Osteoblast (primary cell): ENCODE measurements around the gene TTLL9. TPM values are rescaled to one million over a fixed set of nuclear protein-coding genes. Genes with fewer than 3 reads are reported as not detected.

ENCODE experiments used
- DNase-seq: peaks from one replicate; pipeline ENCODE4 v3.0.0; 2011; ENCODE audit warnings: low spot score, mixed read lengths; ENCODE audit not compliant: insufficient read length; ENCODE audit errors: missing footprints
- H2AFZ ChIP-seq: 2 replicates; pipeline ENCODE4 v1.6.0; 2011; ENCODE audit warnings: mild to moderate bottlenecking, low read length
- H3K27ac ChIP-seq: 2 replicates; pipeline ENCODE4 v1.5.1; 2011; ENCODE audit warnings: mild to moderate bottlenecking, low read depth, low read length, moderate library complexity
- H3K27me3 ChIP-seq: 2 replicates; pipeline ENCODE4 v1.6.0; 2012; ENCODE audit warnings: mild to moderate bottlenecking, control low read depth, inconsistent platforms, low read length, moderate library complexity; ENCODE audit not compliant: insufficient read depth
- H3K36me3 ChIP-seq: 2 replicates; pipeline ENCODE4 v1.5.1; 2011; ENCODE audit warnings: mild to moderate bottlenecking, low read length, control low read depth, moderate library complexity; ENCODE audit not compliant: insufficient read depth
- H3K4me1 ChIP-seq: 2 replicates; pipeline ENCODE4 v1.5.1; 2011; ENCODE audit warnings: mild to moderate bottlenecking, low read length, control low read depth, moderate library complexity; ENCODE audit not compliant: insufficient read depth
- H3K4me2 ChIP-seq: 2 replicates; pipeline ENCODE4 v1.6.0; 2011; ENCODE audit warnings: mild to moderate bottlenecking, low read length; ENCODE audit not compliant: insufficient read depth
- H3K4me3 ChIP-seq: fragments of 200-600 bp; sonication (generic); 3 replicates; pipeline ENCODE4 v1.5.1; 2012; ENCODE audit warnings: mild to moderate bottlenecking, low read length, inconsistent platforms; ENCODE audit not compliant: insufficient read depth
- H3K79me2 ChIP-seq: 2 replicates; pipeline ENCODE4 v1.6.0; 2012; ENCODE audit warnings: mild to moderate bottlenecking, low read length, control low read depth, inconsistent platforms; ENCODE audit not compliant: insufficient read depth
- H3K9me3 ChIP-seq: 2 replicates; pipeline ENCODE4 v1.5.1; 2011; ENCODE audit warnings: low read depth, low read length, control low read depth
- H4K20me1 ChIP-seq: 2 replicates; pipeline ENCODE4 v1.6.0; 2012; ENCODE audit warnings: mild to moderate bottlenecking, low read length, control low read depth; ENCODE audit not compliant: insufficient read depth
- CTCF ChIP-seq: IDR thresholded peaks from 2 replicates; pipeline ENCODE4 v1.5.1; 2011; ENCODE audit warnings: mild to moderate bottlenecking, low read depth, low read length, moderate library complexity; ENCODE audit errors: extremely low read depth
- total RNA-seq: library from RNA; depleted of rRNA; stranded (reverse); fragments of >200 nt; gene quantifications from 2 replicates; pipeline ENCODE4 v1.2.3, GENCODE V29; 2012

The TTLL9 gene
- total RNA-seq, 1 donor, result 0.72 TPM

DNA sequence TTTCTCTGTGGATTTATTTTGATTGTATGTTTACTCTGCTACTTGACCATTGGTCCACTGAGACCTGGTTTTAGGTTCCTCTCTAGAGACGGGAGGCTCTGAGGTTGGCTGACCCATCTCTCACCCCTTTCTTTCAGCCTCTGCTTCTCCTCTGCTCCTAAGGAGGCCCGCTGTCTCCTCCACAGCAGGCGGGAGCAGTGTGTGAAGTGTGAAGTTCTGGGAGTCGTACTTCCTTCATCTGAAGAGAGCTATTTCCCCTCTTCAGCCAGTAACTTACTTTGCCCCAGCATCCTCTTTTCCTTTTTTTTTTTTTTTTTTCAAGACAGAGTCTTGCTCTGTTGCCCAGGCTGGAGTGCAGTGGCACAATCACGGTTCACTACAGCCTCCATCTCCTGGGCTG is 60.3 kb downstream of the TTLL9 start:
- Histone ChIP-seq H3K4me1 (no peaks in the 10 kb centered on the region), H3K36me3 (no peaks in the 10 kb centered on the region), H2AFZ (no peak overlapping the region), H3K4me2 (no peak overlapping the region), H3K79me2 (no peaks in the 10 kb centered on the region), H3K27ac (no peak overlapping the region), H3K9me3 (no peaks in the 10 kb centered on the region), H3K27me3 (peaks cover 8% of the 10 kb centered on the region), H4K20me1 (no peaks in the 10 kb centered on the region), H3K4me3 (no peak overlapping the region)
- no peak for TF ChIP-seq CTCF
- no peak for DNase-seq

DNA sequence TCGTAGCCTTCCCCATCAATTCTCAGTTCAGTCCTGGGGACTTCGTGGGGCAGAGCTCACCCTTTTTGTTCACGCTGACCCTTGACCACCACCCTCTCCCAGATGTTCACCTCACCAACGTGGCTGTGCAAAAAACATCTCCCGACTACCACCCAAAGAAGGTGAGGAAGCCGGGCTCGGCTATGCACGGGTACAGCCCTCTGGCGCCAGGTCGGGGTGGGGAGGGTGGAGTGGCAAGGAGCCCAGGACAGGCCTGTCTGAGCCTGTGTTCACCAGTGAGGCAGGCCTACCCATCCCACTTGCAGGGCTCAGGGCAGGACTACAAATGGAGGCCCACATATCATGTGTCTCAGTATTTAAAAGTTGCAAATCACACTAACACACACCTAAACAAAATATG is 63.3 kb downstream of the TTLL9 start:
- no peak overlapping the region for H3K4me2 ChIP-seq
- H2AFZ ChIP-seq, result no peak overlapping the region
- no peaks in the 10 kb centered on the region for H3K36me3 ChIP-seq
- no peak overlapping the region for H3K4me3 ChIP-seq
- H3K79me2 ChIP-seq, result no peaks in the 10 kb centered on the region
- no peak for DNase-seq
- no peaks in the 10 kb centered on the region for H3K4me1 ChIP-seq
- H4K20me1 ChIP-seq, result no peaks in the 10 kb centered on the region
- H3K9me3 ChIP-seq, result no peaks in the 10 kb centered on the region
- peaks cover 5% of the 10 kb centered on the region for H3K27me3 ChIP-seq
- no peak overlapping the region for H3K27ac ChIP-seq
- TF ChIP-seq CTCF, result no peak

GRCh38 chr20:31934491-31934890 is 64.1 kb downstream of the TTLL9 start:
- H3K27me3 ChIP-seq, result peaks cover 3% of the 10 kb centered on the region
- TF ChIP-seq CTCF, result no peak
- DNase-seq, result no peak
- H3K36me3 ChIP-seq, result no peaks in the 10 kb centered on the region
- no peak overlapping the region for H3K4me2 ChIP-seq
- no peaks in the 10 kb centered on the region for H3K9me3 ChIP-seq
- H3K27ac ChIP-seq, result no peak overlapping the region
- H3K4me3 ChIP-seq, result no peak overlapping the region
- no peaks in the 10 kb centered on the region for H4K20me1 ChIP-seq
- no peak overlapping the region for H2AFZ ChIP-seq
- H3K79me2 ChIP-seq, result no peaks in the 10 kb centered on the region
- H3K4me1 ChIP-seq, result no peaks in the 10 kb centered on the region

DNA sequence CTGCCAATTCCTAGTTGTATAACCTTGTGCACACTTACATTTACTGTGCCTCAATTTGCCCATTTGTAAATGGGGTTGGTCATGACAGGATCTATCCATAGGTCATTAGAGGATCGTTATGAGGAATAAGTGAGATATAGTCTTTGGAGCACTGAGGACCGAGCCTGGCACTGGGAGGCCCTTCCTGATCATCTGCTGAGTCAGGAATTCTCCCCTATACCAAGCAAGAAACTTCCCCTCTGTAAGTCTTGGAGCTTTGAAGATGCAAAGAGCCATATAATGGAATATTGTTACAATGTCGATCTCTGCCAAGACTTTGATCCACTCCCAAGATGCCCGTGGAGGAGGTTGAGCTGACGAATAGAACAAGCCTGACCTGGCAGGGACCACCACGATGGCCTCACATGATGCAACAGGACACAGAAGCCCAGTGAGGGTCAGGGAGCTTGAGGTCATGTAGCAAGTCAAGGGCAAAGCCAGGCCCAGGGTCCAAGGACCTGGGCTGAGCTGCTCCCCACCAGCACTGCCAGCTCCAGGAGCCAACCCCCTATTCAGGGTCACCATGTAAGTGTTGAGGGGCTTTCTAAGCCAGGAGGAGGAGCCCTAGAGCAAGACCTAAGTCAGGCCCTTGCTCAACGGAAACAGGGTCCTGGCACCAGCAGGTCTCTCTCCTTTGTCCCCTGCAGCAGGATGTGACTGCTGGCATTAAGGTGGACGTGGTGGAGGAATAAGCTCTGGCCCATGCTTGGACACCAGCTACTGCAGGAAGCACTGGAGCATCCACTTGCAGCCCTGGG is 64.7 kb downstream of the TTLL9 start:
- no peak for DNase-seq
- no peaks in the 10 kb centered on the region for H3K79me2 ChIP-seq
- H4K20me1 ChIP-seq, result no peaks in the 10 kb centered on the region
- H3K27me3 ChIP-seq, result peaks cover 1% of the 10 kb centered on the region
- H3K4me1 ChIP-seq, result no peaks in the 10 kb centered on the region
- H2AFZ ChIP-seq, result no peak overlapping the region
- TF ChIP-seq CTCF, result no peak
- no peak overlapping the region for H3K27ac ChIP-seq
- no peak overlapping the region for H3K4me2 ChIP-seq
- H3K4me3 ChIP-seq, result no peak overlapping the region
- no peaks in the 10 kb centered on the region for H3K9me3 ChIP-seq
- no peaks in the 10 kb centered on the region for H3K36me3 ChIP-seq
